Prostate gland (tissue), 2 donors: ENCODE data around the gene LTN1.

Experiments used
- CTCF ChIP-seq, 4 experiments: fragments of 200-600 bp in 2 of 4; fragments of 450-650 bp in 2 of 4; sonication (generic) in 2 of 4; IDR thresholded peaks; 1 replicate in 3 of 4; 2 replicates in 1 of 4; pipeline ENCODE4 v1.5.1; 2016 to 2019; ENCODE audit warnings: antibody characterized with exemption in 4 of 4, mild to moderate bottlenecking in 2 of 4, moderate library complexity in 2 of 4
- POLR2A ChIP-seq: fragments of 450-650 bp; IDR thresholded peaks from one replicate; pipeline ENCODE4 v1.6.1; 2016; ENCODE audit warnings: antibody characterized with exemption, mild to moderate bottlenecking
- POLR2AphosphoS5 ChIP-seq: sonication (generic); formaldehyde crosslinking; IDR thresholded peaks from one replicate; pipeline ENCODE4 v1.6.1; 2017; ENCODE audit warnings: antibody characterized with exemption

GRCh38 chr21:28904961-28905435, 87.7 kb downstream of the LTN1 start:
- no peak for TF ChIP-seq CTCF (IDR thresholded peaks at IDR 0.05)
- no peak for TF ChIP-seq POLR2AphosphoS5
- no peak for TF ChIP-seq POLR2A
